Activated naive CD8-positive, alpha-beta T cell treated with anti-CD3 and anti-CD28 coated beads for 36 hours (primary cell): ENCODE measurements around the gene IFI27. TPM values are rescaled to one million over a fixed set of nuclear protein-coding genes. Genes with fewer than 3 reads are reported as not detected.

Experiments
- DNase-seq: peaks from one replicate; pipeline ENCODE4 v3.0.0; 2021
- H3K27ac Mint-ChIP-seq: one replicate; pipeline ENCODE4 v1.8.0; 2022; ENCODE audit warnings: mild to moderate bottlenecking, moderate library complexity, mixed read lengths
- H3K27me3 Mint-ChIP-seq: one replicate; pipeline ENCODE4 v1.8.0; 2022; ENCODE audit warnings: mild to moderate bottlenecking, mixed read lengths
- H3K36me3 Mint-ChIP-seq: one replicate; pipeline ENCODE4 v1.8.0; 2021; ENCODE audit warnings: mild to moderate bottlenecking, mixed read lengths
- H3K4me1 Mint-ChIP-seq: one replicate; pipeline ENCODE4 v1.8.0; 2021; ENCODE audit warnings: mixed read lengths
- H3K4me3 Mint-ChIP-seq: one replicate; pipeline ENCODE4 v1.8.0; 2022; ENCODE audit warnings: mild to moderate bottlenecking, moderate library complexity, mixed read lengths
- H3K9me3 Mint-ChIP-seq: one replicate; pipeline ENCODE4 v1.8.0; 2022; ENCODE audit warnings: mixed read lengths
- total RNA-seq, 2 experiments: library from RNA; stranded (reverse); gene quantifications; one replicate each; pipeline ENCODE4 v1.2.3, GENCODE V29; 2021

The IFI27 gene
- total RNA-seq, 2 experiments from 2014 or later: 1.6 to 2.4 TPM

DNA sequence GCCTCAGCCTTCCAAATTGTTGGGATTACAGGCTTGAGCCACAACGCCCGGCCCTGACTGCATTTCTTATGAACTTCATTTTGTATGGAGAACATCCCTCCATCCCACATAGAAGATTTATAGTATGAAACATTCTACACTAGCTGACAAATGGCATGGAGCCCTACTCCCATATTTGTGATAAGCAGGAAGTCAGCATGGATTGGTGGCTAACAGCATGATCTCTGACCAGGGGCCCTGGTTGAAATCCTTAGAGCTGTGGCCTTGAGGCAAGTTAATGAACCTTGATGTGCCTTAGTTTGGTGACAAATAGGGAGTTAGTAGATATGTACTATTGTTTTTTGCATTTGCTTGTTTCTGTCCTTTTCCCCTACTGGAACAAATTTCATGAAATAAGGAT lies 17.1 kb upstream of the IFI27 start:
- no peaks in the 10 kb centered on the region for H3K27me3 Mint-ChIP-seq
- H3K36me3 Mint-ChIP-seq: no peaks in the 10 kb centered on the region
- H3K4me1 Mint-ChIP-seq: no peaks in the 10 kb centered on the region
- H3K4me3 Mint-ChIP-seq: no peak overlapping the region
- H3K9me3 Mint-ChIP-seq: no peaks in the 10 kb centered on the region
- no peak for DNase-seq
- no peak overlapping the region for H3K27ac Mint-ChIP-seq

GRCh38 chr14:94097091-94097490 lies 13.4 kb upstream of the IFI27 start:
- Mint-ChIP-seq H3K4me1 (no peaks in the 10 kb centered on the region), H3K4me3 (no peak overlapping the region), H3K9me3 (no peaks in the 10 kb centered on the region), H3K36me3 (no peaks in the 10 kb centered on the region), H3K27me3 (no peaks in the 10 kb centered on the region), H3K27ac (no peak overlapping the region)
- no peak for DNase-seq

- Mint-ChIP-seq H3K9me3 (no peaks in the 10 kb centered on the region), H3K27ac (no peak overlapping the region), H3K27me3 (no peaks in the 10 kb centered on the region), H3K36me3 (no peaks in the 10 kb centered on the region), H3K4me1 (no peaks in the 10 kb centered on the region), H3K4me3 (no peak overlapping the region)
- DNase-seq: no peak
Observed at GRCh38 chr14:94098326-94098992, 12.1 kb upstream of the IFI27 start.

GRCh38 chr14:94099006-94099405 lies 11.5 kb upstream of the IFI27 start:
- Mint-ChIP-seq H3K9me3 (no peaks in the 10 kb centered on the region), H3K27ac (no peak overlapping the region), H3K4me1 (no peaks in the 10 kb centered on the region), H3K36me3 (no peaks in the 10 kb centered on the region), H3K27me3 (no peaks in the 10 kb centered on the region), H3K4me3 (no peak overlapping the region)
- no peak for DNase-seq

- Mint-ChIP-seq H3K27me3 (no peaks in the 10 kb centered on the region), H3K36me3 (no peaks in the 10 kb centered on the region), H3K4me1 (no peaks in the 10 kb centered on the region), H3K9me3 (no peaks in the 10 kb centered on the region), H3K27ac (no peak overlapping the region), H3K4me3 (no peak overlapping the region)
- no peak for DNase-seq
Observed at GRCh38 chr14:94100847-94101246, 9.7 kb upstream of the IFI27 start.

GRCh38 chr14:94101748-94102147 lies 8.8 kb upstream of the IFI27 start:
- Mint-ChIP-seq H3K9me3 (no peaks in the 10 kb centered on the region), H3K4me3 (no peak overlapping the region), H3K4me1 (no peaks in the 10 kb centered on the region), H3K27ac (no peak overlapping the region), H3K27me3 (no peaks in the 10 kb centered on the region), H3K36me3 (no peaks in the 10 kb centered on the region)
- DNase-seq: no peak

- Mint-ChIP-seq H3K4me3 (no peak overlapping the region), H3K27me3 (no peaks in the 10 kb centered on the region), H3K4me1 (no peaks in the 10 kb centered on the region), H3K36me3 (no peaks in the 10 kb centered on the region), H3K9me3 (no peaks in the 10 kb centered on the region), H3K27ac (no peak overlapping the region)
- DNase-seq: no peak
Observed at GRCh38 chr14:94102768-94103482, 7.6 kb upstream of the IFI27 start.

DNA sequence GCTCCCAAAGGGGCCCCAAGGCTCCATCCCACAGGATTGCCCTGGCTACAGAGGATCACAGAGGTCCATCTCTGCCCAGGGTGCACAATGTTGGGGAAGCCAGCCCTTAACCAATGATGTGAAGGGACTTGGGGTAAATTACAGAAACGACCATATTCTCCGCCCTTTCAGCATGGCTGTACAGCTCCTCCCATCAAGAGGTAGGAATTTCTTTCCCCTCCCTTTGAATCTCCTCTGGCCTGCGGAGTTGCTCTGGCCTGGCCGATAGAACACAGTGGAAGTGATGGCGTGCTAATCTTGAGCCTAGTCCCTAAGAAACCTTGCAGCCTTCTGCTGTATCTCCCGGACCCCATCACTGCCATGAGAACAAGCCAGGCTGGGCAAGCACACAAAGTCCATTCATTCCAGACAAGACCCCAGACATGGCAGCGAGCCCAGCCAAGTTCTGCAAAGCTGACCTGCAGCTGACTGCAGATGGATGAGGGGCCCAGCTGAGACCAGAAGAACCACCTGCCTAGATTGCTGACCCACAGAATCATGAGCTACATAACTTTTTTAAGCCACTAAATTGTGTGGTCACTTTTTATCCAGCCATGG lies 6.9 kb upstream of the IFI27 start:
- DNase-seq: no peak
- Mint-ChIP-seq H3K4me3 (no peak overlapping the region), H3K36me3 (no peaks in the 10 kb centered on the region), H3K27me3 (no peaks in the 10 kb centered on the region), H3K4me1 (no peaks in the 10 kb centered on the region), H3K27ac (no peak overlapping the region), H3K9me3 (no peaks in the 10 kb centered on the region)

GRCh38 chr14:94104731-94105130 lies 5.8 kb upstream of the IFI27 start:
- no peaks in the 10 kb centered on the region for H3K27me3 Mint-ChIP-seq
- no peak overlapping the region for H3K4me3 Mint-ChIP-seq
- no peaks in the 10 kb centered on the region for H3K9me3 Mint-ChIP-seq
- H3K27ac Mint-ChIP-seq: no peak overlapping the region
- no peaks in the 10 kb centered on the region for H3K4me1 Mint-ChIP-seq
- no peaks in the 10 kb centered on the region for H3K36me3 Mint-ChIP-seq
- no peak for DNase-seq

DNA sequence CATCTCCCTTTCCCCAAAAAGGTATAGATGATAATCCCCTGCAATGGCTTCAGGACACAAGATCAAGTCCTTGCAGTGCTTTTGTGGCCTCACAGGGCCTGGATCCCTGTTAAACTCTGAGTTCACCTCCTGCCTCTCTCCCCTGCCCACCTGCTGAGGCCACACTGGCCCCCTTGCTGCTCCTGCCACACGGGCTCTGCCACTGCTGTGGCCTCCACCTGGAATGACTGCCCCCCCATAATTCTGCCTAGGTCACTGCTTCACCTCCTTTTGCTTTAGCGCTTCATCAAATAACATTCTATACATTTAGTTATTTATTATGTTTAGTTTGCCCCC lies 653 bp upstream of the IFI27 start:
- H3K27me3 Mint-ChIP-seq: peaks cover 8% of the 10 kb centered on the region
- no peak for DNase-seq

DNA sequence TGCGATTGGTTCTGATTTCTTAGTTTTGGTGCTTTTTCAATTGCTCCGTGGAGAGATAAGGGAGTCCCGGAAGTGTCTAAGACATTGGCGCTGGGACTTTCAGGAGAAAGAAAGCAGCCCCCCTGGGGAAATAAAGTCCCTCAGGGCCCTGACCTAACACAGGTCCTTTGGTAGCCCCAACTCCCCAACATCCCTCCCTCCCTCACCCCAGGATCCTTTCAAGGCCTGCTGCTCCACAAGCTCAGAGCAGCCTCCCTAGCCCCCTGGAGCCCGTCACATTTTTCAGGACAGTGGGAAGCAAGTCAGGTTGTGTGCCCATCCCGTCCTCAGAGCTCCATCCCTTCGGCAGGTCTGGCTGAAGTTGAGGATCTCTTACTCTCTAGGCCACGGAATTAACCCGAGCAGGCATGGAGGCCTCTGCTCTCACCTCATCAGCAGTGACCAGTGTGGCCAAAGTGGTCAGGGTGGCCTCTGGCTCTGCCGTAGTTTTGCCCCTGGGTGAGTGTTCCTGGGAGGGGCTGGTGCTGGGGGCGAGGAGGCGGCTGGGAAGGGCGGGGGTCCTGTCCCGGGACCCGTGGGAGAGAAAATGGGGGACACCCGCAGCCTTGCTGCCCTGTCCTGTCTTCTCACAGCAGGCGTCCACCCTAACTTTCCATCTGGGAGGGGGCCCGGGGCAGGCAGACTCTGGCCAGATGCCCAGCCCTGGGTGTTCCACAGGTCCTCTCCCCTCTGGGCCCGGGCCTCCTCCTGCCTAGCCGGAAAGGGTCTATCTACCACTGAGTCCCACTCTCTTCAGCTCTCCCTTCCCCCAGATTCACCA lies 950 bp downstream of the IFI27 start:
- no peak for DNase-seq
- no peak overlapping the region for H3K27ac Mint-ChIP-seq
- H3K36me3 Mint-ChIP-seq: no peaks in the 10 kb centered on the region
- H3K9me3 Mint-ChIP-seq: no peaks in the 10 kb centered on the region
- peaks cover 9% of the 10 kb centered on the region for H3K27me3 Mint-ChIP-seq
- no peak overlapping the region for H3K4me3 Mint-ChIP-seq
- no peaks in the 10 kb centered on the region for H3K4me1 Mint-ChIP-seq

More for the DNA sequence above, 653 bp upstream of the IFI27 start:
- H3K4me1 Mint-ChIP-seq: no peaks in the 10 kb centered on the region
- no peaks in the 10 kb centered on the region for H3K9me3 Mint-ChIP-seq
- H3K4me3 Mint-ChIP-seq: no peak overlapping the region
- H3K36me3 Mint-ChIP-seq: no peaks in the 10 kb centered on the region
- no peak overlapping the region for H3K27ac Mint-ChIP-seq

DNA sequence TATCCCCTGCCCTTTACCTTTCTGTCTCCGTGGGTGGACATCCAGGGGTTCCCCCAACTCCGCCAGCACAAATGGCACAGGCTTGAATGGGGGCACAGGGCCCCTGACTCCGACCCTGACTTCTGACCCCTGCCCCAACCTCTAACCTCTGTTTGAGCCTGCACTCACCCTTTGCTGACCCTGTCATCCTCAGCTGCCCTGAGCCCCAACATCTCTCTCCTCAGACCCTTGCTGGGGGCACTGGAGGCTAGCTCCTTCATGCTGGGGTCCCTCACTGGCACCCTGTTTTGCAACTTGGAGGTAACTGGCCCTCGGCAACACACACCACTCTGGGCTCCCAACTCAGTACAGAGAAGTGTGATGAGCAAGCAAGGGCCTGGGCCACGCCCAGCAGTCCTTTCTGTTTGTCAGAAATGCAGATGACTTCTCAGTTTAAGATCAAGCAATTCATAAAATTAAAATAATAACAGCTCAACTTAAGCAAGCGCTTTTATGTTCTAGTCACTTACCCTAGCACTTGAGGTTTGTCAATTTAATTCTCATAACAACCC lies 2.1 kb downstream of the IFI27 start:
- no peak overlapping the region for H3K27ac Mint-ChIP-seq
- H3K9me3 Mint-ChIP-seq: no peaks in the 10 kb centered on the region
- DNase-seq: no peak
- H3K4me1 Mint-ChIP-seq: no peaks in the 10 kb centered on the region
- H3K4me3 Mint-ChIP-seq: no peak overlapping the region
- peaks cover 18% of the 10 kb centered on the region for H3K27me3 Mint-ChIP-seq
- H3K36me3 Mint-ChIP-seq: no peaks in the 10 kb centered on the region

GRCh38 chr14:94113073-94113472 lies 2.5 kb downstream of the IFI27 start:
- Mint-ChIP-seq H3K27ac (no peak overlapping the region), H3K9me3 (no peaks in the 10 kb centered on the region), H3K36me3 (no peaks in the 10 kb centered on the region), H3K4me3 (no peak overlapping the region), H3K27me3 (peaks cover 18% of the 10 kb centered on the region), H3K4me1 (no peaks in the 10 kb centered on the region)
- DNase-seq: no peak

GRCh38 chr14:94113490-94113889 lies 3.0 kb downstream of the IFI27 start:
- no peaks in the 10 kb centered on the region for H3K9me3 Mint-ChIP-seq
- no peak overlapping the region for H3K27ac Mint-ChIP-seq
- DNase-seq: no peak
- H3K4me3 Mint-ChIP-seq: no peak overlapping the region
- no peaks in the 10 kb centered on the region for H3K4me1 Mint-ChIP-seq
- H3K36me3 Mint-ChIP-seq: no peaks in the 10 kb centered on the region
- peaks cover 18% of the 10 kb centered on the region for H3K27me3 Mint-ChIP-seq
